ENCODE results near the gene NIPAL1. TPM values are rescaled to one million over a fixed set of nuclear protein-coding genes. Genes with fewer than 3 reads are reported as not detected.
A peak's percentile ranks its signal among the peaks of the same experiment; 100 is the strongest.
"Not testable (repeated sequence)": the region's sequence is repeated elsewhere in the genome, so short reads cannot be mapped to it uniquely, and the experiment has no call there.

NIPAL1 gene
- total RNA-seq, 6 donors from 2014 or later: under 0.01 to 8.9 (median 2.9) TPM

DNA sequence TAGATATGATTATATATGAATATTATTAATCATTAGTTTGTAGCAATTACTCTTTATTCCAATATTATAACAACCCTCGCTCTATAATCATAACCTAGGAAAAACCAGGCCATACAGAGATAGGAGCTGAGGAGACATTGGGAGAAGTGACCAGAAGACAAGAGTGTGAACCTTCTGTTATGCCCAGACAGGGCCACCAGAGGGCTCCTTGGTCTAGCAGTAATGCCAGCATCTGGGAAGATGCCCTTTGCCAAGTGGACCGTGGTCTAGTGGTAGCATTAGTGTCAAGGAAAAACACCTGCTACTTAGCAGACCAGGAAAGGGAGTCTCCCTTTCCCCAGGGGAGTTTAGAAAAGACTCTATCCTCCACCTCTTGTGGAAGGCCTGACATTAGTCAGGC lies 13.0 kb upstream of the NIPAL1 start:
- TF ChIP-seq, protein P1, sequence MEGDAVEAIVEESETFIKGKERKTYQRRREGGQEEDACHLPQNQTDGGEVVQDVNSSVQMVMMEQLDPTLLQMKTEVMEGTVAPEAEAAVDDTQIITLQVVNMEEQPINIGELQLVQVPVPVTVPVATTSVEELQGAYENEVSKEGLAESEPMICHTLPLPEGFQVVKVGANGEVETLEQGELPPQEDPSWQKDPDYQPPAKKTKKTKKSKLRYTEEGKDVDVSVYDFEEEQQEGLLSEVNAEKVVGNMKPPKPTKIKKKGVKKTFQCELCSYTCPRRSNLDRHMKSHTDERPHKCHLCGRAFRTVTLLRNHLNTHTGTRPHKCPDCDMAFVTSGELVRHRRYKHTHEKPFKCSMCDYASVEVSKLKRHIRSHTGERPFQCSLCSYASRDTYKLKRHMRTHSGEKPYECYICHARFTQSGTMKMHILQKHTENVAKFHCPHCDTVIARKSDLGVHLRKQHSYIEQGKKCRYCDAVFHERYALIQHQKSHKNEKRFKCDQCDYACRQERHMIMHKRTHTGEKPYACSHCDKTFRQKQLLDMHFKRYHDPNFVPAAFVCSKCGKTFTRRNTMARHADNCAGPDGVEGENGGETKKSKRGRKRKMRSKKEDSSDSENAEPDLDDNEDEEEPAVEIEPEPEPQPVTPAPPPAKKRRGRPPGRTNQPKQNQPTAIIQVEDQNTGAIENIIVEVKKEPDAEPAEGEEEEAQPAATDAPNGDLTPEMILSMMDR (IDR thresholded peaks at IDR 0.05): peak in 5 of 6 experiments; percentile 11 to 62 (median 36)
- H3K4me1 ChIP-seq; ATAC-seq (ENCODE audit: low FRiP score in 2 of 2); H3K27ac ChIP-seq; H3K4me3 ChIP-seq; H3K27me3 ChIP-seq; H3K36me3 ChIP-seq: not testable (repeated sequence)
- peak in 1 of 2 donors; percentile 54 for DNase-seq
- WGBS, 2 donors: 64 to 75% methylated on average over 2 of the region's 2 CpGs
- H3K9me3 ChIP-seq: peaks cover 0 to 12% (median 0%) of the 10 kb centered on the region in 4 donors

DNA sequence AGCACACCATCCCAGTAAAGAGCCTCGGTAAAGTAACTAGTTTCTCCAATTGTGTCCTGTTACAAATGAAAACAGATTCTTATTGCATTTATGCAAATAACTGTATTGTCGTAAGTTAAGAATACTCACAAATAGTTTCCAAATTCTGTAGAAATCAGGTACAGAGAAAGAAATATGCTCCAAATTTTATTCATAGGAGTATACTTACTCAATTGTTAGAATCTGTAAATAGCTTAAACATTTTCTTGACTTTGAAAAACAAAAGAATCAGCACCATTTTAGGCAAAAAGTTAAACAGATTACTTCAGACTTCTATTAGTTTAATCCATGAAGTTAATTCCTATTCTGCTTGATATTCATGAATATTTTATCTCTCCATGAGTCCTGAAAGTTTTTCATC lies 10.8 kb upstream of the NIPAL1 start:
- H3K27ac ChIP-seq: no peak overlapping the region
- no peak overlapping the region for H3K4me3 ChIP-seq
- no peak for TF ChIP-seq POLR2AphosphoS5 (IDR thresholded peaks at IDR 0.05)
- TF ChIP-seq EP300 (IDR thresholded peaks at IDR 0.05): no peak
- TF ChIP-seq, protein P1 (IDR thresholded peaks at IDR 0.05): no peak
- no peak for TF ChIP-seq POLR2A (IDR thresholded peaks at IDR 0.05)
- H3K27me3 ChIP-seq: no peaks in the 10 kb centered on the region
- H3K36me3 ChIP-seq: no peaks in the 10 kb centered on the region
- DNase-seq (no peak), ATAC-seq (ENCODE audit: low FRiP score in 2 of 2) (no peak)
- no peaks in the 10 kb centered on the region for H3K4me1 ChIP-seq
- WGBS, 2 donors: 88 to 98% methylated on average over 2 of the region's 2 CpGs
- peaks cover 0 to 12% (median 0%) of the 10 kb centered on the region in 4 donors for H3K9me3 ChIP-seq

DNA sequence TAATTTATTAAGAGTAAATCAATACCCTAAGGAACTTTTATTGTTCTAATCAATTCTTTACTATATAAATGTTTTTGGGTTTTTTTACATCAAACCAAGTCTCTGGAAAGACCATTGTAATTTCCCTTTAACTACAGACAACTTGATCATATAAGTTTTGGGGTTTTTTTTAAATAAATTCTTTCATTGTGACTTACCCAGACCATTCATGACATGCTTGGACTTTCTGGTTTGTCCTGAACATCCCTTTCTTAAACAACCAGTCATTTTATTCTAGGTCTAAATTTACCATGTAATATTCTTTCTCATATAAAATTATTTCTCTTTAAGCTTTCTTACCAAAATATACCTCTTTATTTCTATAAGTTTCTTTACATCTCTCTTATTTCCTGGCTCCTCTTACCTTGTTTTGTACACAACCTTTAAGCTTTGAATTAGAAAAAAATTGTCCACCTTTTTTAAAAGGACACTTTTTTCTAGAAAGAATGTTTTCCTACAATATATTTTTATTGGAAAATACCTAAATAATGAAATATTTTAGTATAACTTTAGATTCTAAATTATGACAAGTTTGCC lies 8.5 kb upstream of the NIPAL1 start:
- ATAC-seq (ENCODE audit: low FRiP score in 2 of 2) (no peak), DNase-seq (no peak)
- no peak overlapping the region for H3K4me3 ChIP-seq
- no peaks in the 10 kb centered on the region for H3K4me1 ChIP-seq
- H3K36me3 ChIP-seq: no peaks in the 10 kb centered on the region
- TF ChIP-seq EP300 (IDR thresholded peaks at IDR 0.05) (no peak), POLR2A (IDR thresholded peaks at IDR 0.05) (no peak), POLR2AphosphoS5 (IDR thresholded peaks at IDR 0.05) (no peak)
- TF ChIP-seq, protein P1 (IDR thresholded peaks at IDR 0.05): no peak
- peaks cover 0 to 12% (median 0%) of the 10 kb centered on the region in 4 donors for H3K9me3 ChIP-seq
- no peaks in the 10 kb centered on the region for H3K27me3 ChIP-seq
- no peak overlapping the region for H3K27ac ChIP-seq

- H3K36me3 ChIP-seq; DNase-seq; H3K27ac ChIP-seq; H3K4me3 ChIP-seq; H3K4me1 ChIP-seq; H3K27me3 ChIP-seq; ATAC-seq (ENCODE audit: low FRiP score in 2 of 2); H3K9me3 ChIP-seq: not testable (repeated sequence)
- WGBS, 2 donors: 76 to 97% methylated on average over 6 of the region's 6 CpGs
Measured at GRCh38 chr4:48010906-48011305, 5.7 kb upstream of the NIPAL1 start.

DNA sequence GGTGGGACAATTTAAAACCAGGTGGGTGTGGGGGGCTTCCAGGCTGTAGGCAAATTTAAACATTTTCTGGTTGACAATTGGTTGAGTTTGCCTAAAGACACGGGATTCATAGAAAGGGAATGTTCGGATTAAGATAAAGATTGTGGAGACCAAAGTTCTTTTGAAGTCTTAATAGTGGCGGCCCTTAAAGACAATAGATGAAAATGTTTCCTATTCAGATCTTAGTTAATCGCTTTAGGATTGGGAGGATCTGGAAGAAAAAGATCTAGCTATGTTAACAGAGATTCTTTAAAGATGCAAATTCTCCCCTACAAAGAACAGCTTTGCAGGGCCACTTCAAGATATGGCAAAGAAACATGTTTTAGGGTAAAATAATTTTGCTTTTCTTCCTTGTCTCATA lies 4.8 kb upstream of the NIPAL1 start:
- Histone ChIP-seq H3K4me3 (no peak overlapping the region), H3K9me3 (peaks cover 0 to under 1% (median 0%) of the 10 kb centered on the region in 4 donors), H3K4me1 (peaks cover under 1 to 11% (median 6%) of the 10 kb centered on the region in 4 donors), H3K36me3 (no peaks in the 10 kb centered on the region), H3K27ac (no peak overlapping the region), H3K27me3 (peaks cover 0 to 2% (median 0%) of the 10 kb centered on the region in 4 donors)
- 93 to 94% methylated on average over 4 of the region's 4 CpGs for WGBS, 2 donors
- TF ChIP-seq POLR2A (IDR thresholded peaks at IDR 0.05): no peak
- TF ChIP-seq POLR2AphosphoS5 (IDR thresholded peaks at IDR 0.05): no peak
- TF ChIP-seq EP300 (IDR thresholded peaks at IDR 0.05): no peak
- TF ChIP-seq, protein P1 (IDR thresholded peaks at IDR 0.05): no peak
- ATAC-seq (ENCODE audit: low FRiP score in 2 of 2) (no peak), DNase-seq (no peak)
